ENCODE measurements around the gene TMPRSS4.

GRCh38 chr11:118056806-118057205 lies 20.1 kb upstream of the TMPRSS4 start:
- TF ChIP-seq CTCF (conservative IDR thresholded peaks at IDR 0.05; ENCODE audit: low read depth, low read length) (no peak), EZH2 (IDR thresholded peaks at IDR 0.05; ENCODE audit: low read length, unreplicated experiment) (no peak), EZH2phosphoT487 (IDR thresholded peaks at IDR 0.05; ENCODE audit: borderline replicate concordance, low read length) (no peak)

Data from PC-3 (cell line).